SK-N-SH (cell line): Measurements from ENCODE around the gene MATR3. TPM values are rescaled to one million over a fixed set of nuclear protein-coding genes. Genes with fewer than 3 reads are reported as not detected.

Experiments
- CTCF ChIA-PET: fragments of 300-600, 350-600 bp; formaldehyde crosslinking; extraction: SDS; loops from one replicate; lab custom pipeline; 2021; lab: Yijun Ruan, JAX
- POLR2A ChIA-PET: fragments of 350-600 bp; sonication (Branson Sonifier 250); formaldehyde crosslinking; extraction: SDS; loops from one replicate; lab custom pipeline; 2020; ENCODE audit warnings: antibody characterized with exemption, inconsistent platforms; lab: Yijun Ruan, JAX
- DNase-seq: peaks from one replicate; pipeline ENCODE4 v3.0.0; 2012
- H2AFZ ChIP-seq: fragments of 200-600 bp; sonication (generic); 2 replicates; pipeline ENCODE4 v1.8.1; 2016; ENCODE audit warnings: antibody characterized with exemption, mild to moderate bottlenecking, low read depth
- H3F3A ChIP-seq: fragments of 200-600 bp; sonication (generic); replicated peaks from 2 replicates; pipeline ENCODE3; 2016; ENCODE audit warnings: antibody characterized with exemption, mild to moderate bottlenecking; ENCODE audit not compliant: insufficient read depth
- H3K27ac ChIP-seq, 2 experiments: fragments of 200-500 bp in 1 of 2; fragments of 200-600 bp in 1 of 2; sonication (Bioruptor generic) in 1 of 2; sonication (generic), shearing (Covaris generic) in 1 of 2; 2 replicates each; pipeline versions ENCODE4 v1.5.1 to v1.6.1; 2014 to 2016; ENCODE audit warnings: low read depth in 2 of 2, inconsistent platforms in 1 of 2, low read length in 1 of 2, mild to moderate bottlenecking in 1 of 2, mixed read lengths in 1 of 2
- H3K27me3 ChIP-seq: fragments of 200-600 bp; sonication (generic), shearing (Covaris generic); 2 replicates; pipeline ENCODE4 v1.6.1; 2016; ENCODE audit warnings: mixed run types; ENCODE audit not compliant: insufficient read depth
- H3K36me3 ChIP-seq, 2 experiments: fragments of 200-500 bp in 1 of 2; fragments of 200-600 bp in 1 of 2; sonication (Bioruptor generic) in 1 of 2; sonication (generic) in 1 of 2; replicated peaks in 1 of 2; 2 replicates each; pipeline versions ENCODE3 to v1.5.1; 2014 to 2016; ENCODE audit warnings: low read length in 1 of 2, mild to moderate bottlenecking in 1 of 2; ENCODE audit not compliant: insufficient read depth in 2 of 2, control insufficient read depth in 1 of 2
- H3K4me1 ChIP-seq, 2 experiments: fragments of 200-500 bp in 1 of 2; fragments of 200-600 bp in 1 of 2; sonication (Bioruptor generic) in 1 of 2; sonication (generic), shearing (Covaris generic) in 1 of 2; 2 replicates each; pipeline versions ENCODE4 v1.5.1 to v1.6.1; 2014 to 2016; ENCODE audit warnings: low read depth in 1 of 2, low read length in 1 of 2, mixed run types in 1 of 2; ENCODE audit not compliant: insufficient read depth in 2 of 2, control insufficient read depth in 1 of 2
- H3K4me2 ChIP-seq: fragments of 200-600 bp; sonication (generic), shearing (Covaris generic); 2 replicates; pipeline ENCODE4 v1.6.1; 2017; ENCODE audit warnings: mixed run types
- H3K4me3 ChIP-seq, 2 experiments: fragments of 200-500 bp in 1 of 2; fragments of 200-600 bp in 1 of 2; sonication (Bioruptor generic) in 1 of 2; sonication (generic), shearing (Covaris generic) in 1 of 2; 2 replicates each; pipeline versions ENCODE4 v1.5.1 to v1.8.1; 2014 to 2016; ENCODE audit warnings: low read depth in 2 of 2, inconsistent platforms in 1 of 2, low read length in 1 of 2, mild to moderate bottlenecking in 1 of 2, mixed read lengths in 1 of 2, moderate library complexity in 1 of 2
- H3K79me2 ChIP-seq: fragments of 200-600 bp; sonication (generic); 2 replicates; pipeline ENCODE4 v1.8.1; 2017; ENCODE audit warnings: mild to moderate bottlenecking; ENCODE audit not compliant: insufficient read depth
- H3K9ac ChIP-seq: fragments of 200-600 bp; sonication (generic); 2 replicates; pipeline ENCODE4 v1.6.1; 2017; ENCODE audit warnings: mixed run types
- H3K9me2 ChIP-seq: fragments of 200-600 bp; sonication (generic); 2 replicates; pipeline ENCODE4 v1.6.1; 2017; ENCODE audit warnings: mixed run types
- H3K9me3 ChIP-seq: fragments of 200-600 bp; sonication (generic); 2 replicates; pipeline ENCODE4 v1.6.1; 2017; ENCODE audit warnings: mixed run types, mild to moderate bottlenecking, moderate library complexity
- H4K20me1 ChIP-seq: fragments of 200-600 bp; sonication (generic); 2 replicates; pipeline ENCODE4 v1.6.1; 2017; ENCODE audit warnings: mild to moderate bottlenecking, mixed run types; ENCODE audit not compliant: insufficient read depth
- CTCF ChIP-seq: fragments of 200-600 bp; sonication (generic); IDR thresholded peaks from 2 replicates; pipeline ENCODE4 v1.6.1; 2017; ENCODE audit warnings: antibody characterized with exemption, mild to moderate bottlenecking, moderate library complexity
- FOSL2 ChIP-seq: IDR thresholded peaks from 2 replicates; pipeline ENCODE4 v1.4.0; 2012; ENCODE audit warnings: low read depth, mild to moderate bottlenecking, moderate library complexity, borderline replicate concordance
- JUND ChIP-seq: IDR thresholded peaks from 2 replicates; pipeline ENCODE4 v1.4.0; 2012
- PBX3 ChIP-seq: IDR thresholded peaks from 2 replicates; pipeline ENCODE4; 2012
- RCOR1 ChIP-seq: fragments of 150-350 bp; IDR thresholded peaks from 2 replicates; pipeline ENCODE4 v1.6.1; 2017; ENCODE audit warnings: antibody characterized with exemption, low read length
- REST ChIP-seq: IDR thresholded peaks from 2 replicates; pipeline ENCODE4 v1.6.1; 2012; ENCODE audit warnings: mild to moderate bottlenecking, low read depth, low read length, moderate library complexity
- RXRA ChIP-seq: IDR thresholded peaks from 2 replicates; pipeline ENCODE4 v1.4.0; 2012; ENCODE audit warnings: low read depth, mild to moderate bottlenecking, borderline replicate concordance
- SMC3 ChIP-seq: IDR thresholded peaks from 2 replicates; pipeline ENCODE4 v1.6.1; 2012; ENCODE audit warnings: low read depth, low read length, improper control_type of control experiment
- TAF1 ChIP-seq: IDR thresholded peaks from 2 replicates; pipeline ENCODE4 v1.6.1; 2012; ENCODE audit warnings: low read depth, mild to moderate bottlenecking, low read length, moderate library complexity, borderline replicate concordance
- YY1 ChIP-seq: IDR thresholded peaks from 2 replicates; pipeline ENCODE4 v1.4.0; 2012; ENCODE audit warnings: low read depth, mild to moderate bottlenecking
- WGBS: methylation state at CpG from one replicate; pipeline ENCODE4 v1.1.6; 2017; ENCODE audit warnings: low lambda C conversion rate; 5-methylcytosine and 5-hydroxymethylcytosine counted together
- polyA plus RNA-seq, 3 experiments: library from polyadenylated mRNA; depleted of rRNA; stranded (reverse); fragments of >200 nt; gene quantifications; 2 replicates each; pipeline ENCODE4 v1.2.3, GENCODE V29; 2012

MATR3 gene
- polyA plus RNA-seq, 1 of the 3 experiments (the other 2 are of a cell fraction): 40.4 TPM

- CTCF ChIA-PET: interaction anchor here (1.7 kb wide), 1 partner anchor 16 kb away, joined by 6 read pairs; no protein-coding TSS in a partner anchor
- H3F3A ChIP-seq: peaks cover 25% of the 10 kb centered on the region
- H3K36me3 ChIP-seq: no peaks in the 10 kb centered on the region
- no peak overlapping the region for H3K4me3 ChIP-seq
- no peak overlapping the region for H3K9ac ChIP-seq
- no peaks in the 10 kb centered on the region for H3K27me3 ChIP-seq
- DNase-seq: no peak
- H3K27ac ChIP-seq: no peak overlapping the region
- no peak overlapping the region for H2AFZ ChIP-seq
- H3K79me2 ChIP-seq: peaks cover 97% of the 10 kb centered on the region
- peaks cover 10 to 17% of the 10 kb centered on the region in 2 experiments; a peak in 3 of 4 replicates for H3K4me1 ChIP-seq
- H3K9me3 ChIP-seq: no peaks in the 10 kb centered on the region
- no peak overlapping the region for H3K4me2 ChIP-seq
- TF ChIP-seq RXRA: no peak
- peaks cover 88% of the 10 kb centered on the region for H4K20me1 ChIP-seq
- POLR2A ChIA-PET: interaction anchor here (1.0 kb wide), 1 partner anchor 44 kb away, joined by 3 read pairs; the partner anchor contains the start of gene PAIP2
- no peaks in the 10 kb centered on the region for H3K9me2 ChIP-seq
- WGBS: 89% methylated on average over 11 of the region's 11 CpGs
Measured at GRCh38 chr5:139298242-139298641, 4.7 kb downstream of the MATR3 start.

GRCh38 chr5:139299486-139299885, 5.9 kb downstream of the MATR3 start:
- H3K9me3 ChIP-seq: no peaks in the 10 kb centered on the region
- H3K27ac ChIP-seq: no peak overlapping the region
- H3K27me3 ChIP-seq: no peaks in the 10 kb centered on the region
- H3K79me2 ChIP-seq: peaks cover 100% of the 10 kb centered on the region
- POLR2A ChIA-PET: no interaction called here
- H3K9ac ChIP-seq: no peak overlapping the region
- peaks cover 100% of the 10 kb centered on the region for H4K20me1 ChIP-seq
- H3F3A ChIP-seq: peaks cover 20% of the 10 kb centered on the region
- H3K9me2 ChIP-seq: no peaks in the 10 kb centered on the region
- TF ChIP-seq SMC3 (no peak), RCOR1 (no peak), FOSL2 (no peak), CTCF (no peak), REST (no peak), TAF1 (no peak), JUND (no peak), PBX3 (no peak), YY1 (no peak)
- peaks cover 10 to 17% of the 10 kb centered on the region in 2 experiments; a peak in 3 of 4 replicates for H3K4me1 ChIP-seq
- CTCF ChIA-PET: interaction anchor here (0.9 to 1.3 kb wide), 2 partner anchors 21 to 23 kb away, joined by 5 read pairs; no protein-coding TSS in a partner anchor
- no peak overlapping the region for H3K4me2 ChIP-seq
- 62% methylated on average over 4 of the region's 4 CpGs for WGBS
- H3K4me3 ChIP-seq: no peak overlapping the region
- no peaks in the 10 kb centered on the region for H3K36me3 ChIP-seq
- H2AFZ ChIP-seq: no peak overlapping the region
- DNase-seq: no peak
